HG03575 (cell line): ENCODE measurements around the gene FSD1.
"Not testable (repeated sequence)": the region's sequence is repeated elsewhere in the genome, so short reads cannot be mapped to it uniquely, and the experiment has no call there.

ENCODE experiments used
- ATAC-seq: cut with Tn5 transposase; IDR thresholded peaks from one replicate; pipeline ENCODE4 v1.9.1; 2021; ENCODE audit not compliant: unreplicated experiment, insufficient number of reproducible peaks, low FRiP score; ENCODE audit errors: extremely low read depth

FSD1 gene

GRCh38 chr19:4279530-4280422 lies 24.6 kb upstream of the FSD1 start:
- no peak for ATAC-seq

- no peak for ATAC-seq
Observed at GRCh38 chr19:4284176-4284958, 20.0 kb upstream of the FSD1 start.

GRCh38 chr19:4284974-4285373 lies 19.4 kb upstream of the FSD1 start:
- no peak for ATAC-seq

GRCh38 chr19:4286141-4286540 lies 18.3 kb upstream of the FSD1 start:
- ATAC-seq: not testable (repeated sequence)

GRCh38 chr19:4288091-4288777 lies 16.2 kb upstream of the FSD1 start:
- no peak for ATAC-seq

- no peak for ATAC-seq
Observed at GRCh38 chr19:4291184-4291732, 13.1 kb upstream of the FSD1 start.

GRCh38 chr19:4292515-4292914 lies 11.9 kb upstream of the FSD1 start:
- no peak for ATAC-seq

GRCh38 chr19:4294389-4294788 lies 10.0 kb upstream of the FSD1 start:
- no peak for ATAC-seq

- no peak for ATAC-seq
Observed at GRCh38 chr19:4295972-4296771, 8.2 kb upstream of the FSD1 start.

- no peak for ATAC-seq
Observed at GRCh38 chr19:4297901-4298809, 6.2 kb upstream of the FSD1 start.

- ATAC-seq: no peak
Observed at GRCh38 chr19:4298810-4299550, 5.4 kb upstream of the FSD1 start.

GRCh38 chr19:4300589-4300988 lies 3.8 kb upstream of the FSD1 start:
- ATAC-seq: no peak

- ATAC-seq: no peak
Observed at GRCh38 chr19:4301590-4302242, 2.7 kb upstream of the FSD1 start.

GRCh38 chr19:4302243-4302640 lies 2.2 kb upstream of the FSD1 start, which contains the start of gene TMIGD2:
TSS of gene TMIGD2 (minus strand) at chr19:4302389. CDS start at chr19:4302385, 4 bp downstream.
- no peak for ATAC-seq

GRCh38 chr19:4303819-4304537 lies 420 bp upstream of the FSD1 start:
- no peak for ATAC-seq

- no peak for ATAC-seq
Observed at GRCh38 chr19:4305257-4305612, 837 bp downstream of the FSD1 start.
